Endothelial cell of umbilical vein (primary cell): ENCODE data around the gene ZNF366.
A peak's percentile ranks its signal among the peaks of the same experiment; 100 is the strongest.

Source experiments
- EZH2 ChIP-seq: IDR thresholded peaks from 2 replicates; pipeline ENCODE4 v1.6.1; 2012; ENCODE audit warnings: borderline replicate concordance, low read depth, mild to moderate bottlenecking, moderate library complexity, low read length, inconsistent platforms; ENCODE audit not compliant: severe bottlenecking
- GATA2 ChIP-seq: IDR thresholded peaks from 2 replicates; pipeline ENCODE4 v1.7.0; 2011; ENCODE audit warnings: low read depth, mild to moderate bottlenecking, moderate library complexity, mixed read lengths, low read length; ENCODE audit not compliant: insufficient read length, insufficient read depth
- MYC ChIP-seq: IDR thresholded peaks from one replicate; pipeline ENCODE4 v1.6.1; 2011; ENCODE audit warnings: mild to moderate bottlenecking, low read depth, low read length
- POLR2A ChIP-seq: IDR thresholded peaks from 2 replicates; pipeline ENCODE4 v1.6.1; 2012; ENCODE audit warnings: low read depth, mild to moderate bottlenecking, control low read depth, low read length
- POLR2AphosphoS5 ChIP-seq: IDR thresholded peaks from 2 replicates; pipeline ENCODE4 v1.6.1; 2012; ENCODE audit warnings: low read depth, mild to moderate bottlenecking, control low read depth, low read length, moderate library complexity; ENCODE audit not compliant: insufficient read depth
- TF ChIP-seq, protein P1 (sequence below), 2 donors: IDR thresholded peaks; 1 replicate in 1 of 2; 2 replicates in 1 of 2; pipeline ENCODE4 v1.5.1; 2011; ENCODE audit warnings: low read length in 2 of 2, mild to moderate bottlenecking in 2 of 2, moderate library complexity in 2 of 2, control low read depth in 1 of 2, inconsistent platforms in 1 of 2, low read depth in 1 of 2; ENCODE audit not compliant: insufficient read depth in 1 of 2; ENCODE audit errors: extremely low read depth in 1 of 2
- TF ChIP-seq, protein P2 (sequence below): IDR thresholded peaks from 2 replicates; pipeline ENCODE4 v1.6.1; 2011; ENCODE audit not compliant: insufficient read depth, insufficient read length

DNA sequence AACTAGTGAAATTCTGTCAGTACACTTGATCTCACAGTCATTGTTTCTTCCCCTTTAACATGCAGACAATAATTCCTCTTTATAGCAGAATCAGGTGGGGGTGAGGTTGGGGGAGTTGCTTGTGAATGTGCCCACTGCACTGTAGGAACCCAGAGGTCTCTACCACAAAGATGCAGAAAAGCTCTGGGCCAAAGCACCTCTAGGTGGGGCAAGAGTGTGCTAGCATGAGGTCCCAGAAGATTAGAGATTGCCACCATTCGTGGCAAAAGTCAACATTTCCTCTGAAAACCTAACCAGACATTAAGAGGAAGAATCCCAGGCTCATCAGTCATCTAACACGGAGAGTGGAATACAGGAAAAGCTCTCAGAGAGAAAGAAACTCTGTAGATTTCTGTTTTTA is 112.5 kb downstream of the ZNF366 start:
- TF ChIP-seq, protein P1, sequence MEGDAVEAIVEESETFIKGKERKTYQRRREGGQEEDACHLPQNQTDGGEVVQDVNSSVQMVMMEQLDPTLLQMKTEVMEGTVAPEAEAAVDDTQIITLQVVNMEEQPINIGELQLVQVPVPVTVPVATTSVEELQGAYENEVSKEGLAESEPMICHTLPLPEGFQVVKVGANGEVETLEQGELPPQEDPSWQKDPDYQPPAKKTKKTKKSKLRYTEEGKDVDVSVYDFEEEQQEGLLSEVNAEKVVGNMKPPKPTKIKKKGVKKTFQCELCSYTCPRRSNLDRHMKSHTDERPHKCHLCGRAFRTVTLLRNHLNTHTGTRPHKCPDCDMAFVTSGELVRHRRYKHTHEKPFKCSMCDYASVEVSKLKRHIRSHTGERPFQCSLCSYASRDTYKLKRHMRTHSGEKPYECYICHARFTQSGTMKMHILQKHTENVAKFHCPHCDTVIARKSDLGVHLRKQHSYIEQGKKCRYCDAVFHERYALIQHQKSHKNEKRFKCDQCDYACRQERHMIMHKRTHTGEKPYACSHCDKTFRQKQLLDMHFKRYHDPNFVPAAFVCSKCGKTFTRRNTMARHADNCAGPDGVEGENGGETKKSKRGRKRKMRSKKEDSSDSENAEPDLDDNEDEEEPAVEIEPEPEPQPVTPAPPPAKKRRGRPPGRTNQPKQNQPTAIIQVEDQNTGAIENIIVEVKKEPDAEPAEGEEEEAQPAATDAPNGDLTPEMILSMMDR (IDR thresholded peaks at IDR 0.05; ENCODE audit: extremely low read depth in 1 of 2, insufficient read depth in 1 of 2, low read depth in 1 of 2, low read length in 2 of 2): peak; percentile 50 to 56
- TF ChIP-seq POLR2A (no peak), EZH2 (no peak), MYC (no peak), POLR2AphosphoS5 (no peak), GATA2 (no peak)
- TF ChIP-seq, protein P2, sequence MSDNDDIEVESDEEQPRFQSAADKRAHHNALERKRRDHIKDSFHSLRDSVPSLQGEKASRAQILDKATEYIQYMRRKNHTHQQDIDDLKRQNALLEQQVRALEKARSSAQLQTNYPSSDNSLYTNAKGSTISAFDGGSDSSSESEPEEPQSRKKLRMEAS: no peak
